ENCODE measurements around the gene MRRF.
"Not testable (repeated sequence)": the region's sequence is repeated elsewhere in the genome, so short reads cannot be mapped to it uniquely, and the experiment has no call there.

Gene MRRF

GRCh38 chr9:122363131-122363530 is 98.4 kb downstream of the MRRF start:
- DNase-seq: not testable (repeated sequence)

- DNase-seq: no peak
Measured at GRCh38 chr9:122364117-122364782, 99.6 kb downstream of the MRRF start.

- DNase-seq: no peak
Measured at GRCh38 chr9:122364783-122365150, 100.1 kb downstream of the MRRF start.

- DNase-seq: no peak
Measured at GRCh38 chr9:122366074-122366660, 101.5 kb downstream of the MRRF start.

- DNase-seq: no peak
Measured at GRCh38 chr9:122367065-122367464, 102.4 kb downstream of the MRRF start.

GRCh38 chr9:122367774-122368460 is 103.2 kb downstream of the MRRF start:
- no peak for DNase-seq

GRCh38 chr9:122368642-122369041 is 104.0 kb downstream of the MRRF start:
- no peak for DNase-seq

- peak; percentile 57 to 64 for DNase-seq
Measured at GRCh38 chr9:122370303-122370702, 105.6 kb downstream of the MRRF start.

GRCh38 chr9:122370869-122371755 is 106.4 kb downstream of the MRRF start, which contains the start of gene PTGS1:
Gene PTGS1 (plus strand): TSS chr9:122371024. CDS start chr9:122371085, 61 bp downstream.
- DNase-seq: peak; percentile 25 to 49

- no peak for DNase-seq
Measured at GRCh38 chr9:122371846-122372245, 107.2 kb downstream of the MRRF start.

- DNase-seq: no peak
Measured at GRCh38 chr9:122372856-122373845, 108.5 kb downstream of the MRRF start.

- no peak for DNase-seq
Measured at GRCh38 chr9:122374885-122375420, 110.3 kb downstream of the MRRF start.

- no peak for DNase-seq
Measured at GRCh38 chr9:122376796-122377195, 112.1 kb downstream of the MRRF start.

GRCh38 chr9:122377241-122378164 is 112.8 kb downstream of the MRRF start:
- DNase-seq: no peak

GRCh38 chr9:122378236-122378635 is 113.6 kb downstream of the MRRF start:
- no peak for DNase-seq

GRCh38 chr9:122379340-122379739 is 114.7 kb downstream of the MRRF start:
- DNase-seq: no peak

- DNase-seq: no peak
Measured at GRCh38 chr9:122380293-122380692, 115.6 kb downstream of the MRRF start.
